Spleen (tissue), 11 donors: ENCODE data around the gene NLGN1. TPM values are rescaled to one million over a fixed set of nuclear protein-coding genes. Genes with fewer than 3 reads are reported as not detected.
"Not testable (repeated sequence)": the region's sequence is repeated elsewhere in the genome, so short reads cannot be mapped to it uniquely, and the experiment has no call there.

Source experiments
- DNase-seq: peaks from one replicate; pipeline ENCODE4 v3.0.0-alpha.2; 2020
- H3K27ac ChIP-seq, 8 donors: fragments of 200-600 bp; sonication (generic) in 7 of 8; 1 replicate in 4 of 8; 2 replicates in 4 of 8; pipeline versions ENCODE4 v1.5.0 to v1.8.0; 2016 to 2021; ENCODE audit warnings: inconsistent platforms in 4 of 8, mild to moderate bottlenecking in 4 of 8, moderate library complexity in 1 of 8
- H3K27me3 ChIP-seq, 7 donors: fragments of 200-600 bp; sonication (generic) in 6 of 7; replicated peaks in 1 of 7; 1 replicate in 4 of 7; 2 replicates in 3 of 7; pipeline versions ENCODE4 v1.5.0 to v1.8.0; 2016 to 2021; ENCODE audit warnings: inconsistent platforms in 3 of 7, mild to moderate bottlenecking in 1 of 7
- H3K36me3 ChIP-seq, 6 donors: fragments of 200-600 bp; sonication (generic) in 5 of 6; 1 replicate in 4 of 6; 2 replicates in 2 of 6; pipeline versions ENCODE4 v1.5.0 to v1.8.0; 2016 to 2021; ENCODE audit warnings: inconsistent platforms in 2 of 6
- H3K4me1 ChIP-seq, 6 donors: fragments of 200-600 bp; sonication (generic) in 5 of 6; 1 replicate in 3 of 6; 2 replicates in 3 of 6; pipeline versions ENCODE4 v1.5.0 to v1.8.0; 2016 to 2021; ENCODE audit warnings: inconsistent platforms in 3 of 6
- H3K4me3 ChIP-seq, 8 donors: fragments of 200-600 bp; sonication (generic) in 7 of 8; 1 replicate in 4 of 8; 2 replicates in 4 of 8; pipeline versions ENCODE4 v1.5.0 to v1.8.0; 2016 to 2021; ENCODE audit warnings: inconsistent platforms in 4 of 8, mild to moderate bottlenecking in 4 of 8, moderate library complexity in 2 of 8
- H3K9me3 ChIP-seq, 8 donors: fragments of 200-600 bp; sonication (generic) in 7 of 8; 1 replicate in 4 of 8; 2 replicates in 4 of 8; pipeline versions ENCODE4 v1.5.0 to v1.8.0; 2016 to 2021; ENCODE audit warnings: inconsistent platforms in 4 of 8
- POLR2A ChIP-seq, 3 donors: fragments of 450-650 bp; IDR thresholded peaks; one replicate each; pipeline ENCODE4 v1.5.1; 2017; ENCODE audit warnings: antibody characterized with exemption in 3 of 3, mild to moderate bottlenecking in 1 of 3
- POLR2AphosphoS5 ChIP-seq, 3 donors: sonication (generic); formaldehyde crosslinking; IDR thresholded peaks; one replicate each; pipeline ENCODE4 v1.5.1; 2017; ENCODE audit warnings: antibody characterized with exemption in 3 of 3
- WGBS, 5 donors: extraction: QIAGEN DNeasy Blood & Tissue Kit in 3 of 5; methylation state at CpG; one replicate each; pipeline versions ENCODE4 v1.1.5 to v1.1.7; 2013 to 2018; 5-methylcytosine and 5-hydroxymethylcytosine counted together
- intact Hi-C: fragments of 100-400 bp; cut with DNase I; formaldehyde crosslinking; loops from one replicate; pipeline ENCODE4 v1.15.0; 2023; ENCODE audit warnings: low total_unique reads
- polyA plus RNA-seq, 3 donors: library from polyadenylated mRNA; stranded (reverse); fragments of 200-250 nt; gene quantifications; one replicate each; pipeline ENCODE4 v1.2.1, GENCODE V29; 2013
- total RNA-seq, 7 donors: library from RNA; depleted of rRNA in 3 of 7; stranded (reverse); fragments of >200 nt in 3 of 7; fragmentation: NEBNext Ultra II Directional in 4 of 7; extraction: Animal tissue kit (Norgen Biotek cat#: 25700) in 4 of 7; gene quantifications; one replicate each; pipeline versions ENCODE4 v1.1.0 to v1.2.1, GENCODE V29; 2016 to 2021
- TF ChIP-seq, protein P1 (sequence below), 11 experiments: fragments of 200-600 bp in 7 of 11; fragments of 450-650 bp in 4 of 11; sonication (generic) in 4 of 11; IDR thresholded peaks in 8 of 11; conservative IDR thresholded peaks in 3 of 11; 1 replicate in 7 of 11; 2 replicates in 4 of 11; pipeline versions ENCODE4 v1.4.0 to v1.8.0; 2016 to 2021; ENCODE audit warnings: antibody characterized with exemption in 11 of 11, inconsistent platforms in 4 of 11, mild to moderate bottlenecking in 1 of 11
- donor health status: healthy with polysubstance abuse.
- donor health status: DM: no; HTN: no; CAD: no; lungs with moderate emphysema.
- donor health status: DM: no; HTN: no; CAD: no.
- donor health status: Bipolar disorder and iron deficiency.
- donor health status: healthy.
- donor health status: DM: no; HTN: no; CAD: no.
- donor health status: DM: yes; HTN: yes; CAD: no.

Gene NLGN1
- total and polyA plus RNA-seq, 10 donors = 0.03 to 0.13 (median 0.03) TPM; not detected in 7

DNA sequence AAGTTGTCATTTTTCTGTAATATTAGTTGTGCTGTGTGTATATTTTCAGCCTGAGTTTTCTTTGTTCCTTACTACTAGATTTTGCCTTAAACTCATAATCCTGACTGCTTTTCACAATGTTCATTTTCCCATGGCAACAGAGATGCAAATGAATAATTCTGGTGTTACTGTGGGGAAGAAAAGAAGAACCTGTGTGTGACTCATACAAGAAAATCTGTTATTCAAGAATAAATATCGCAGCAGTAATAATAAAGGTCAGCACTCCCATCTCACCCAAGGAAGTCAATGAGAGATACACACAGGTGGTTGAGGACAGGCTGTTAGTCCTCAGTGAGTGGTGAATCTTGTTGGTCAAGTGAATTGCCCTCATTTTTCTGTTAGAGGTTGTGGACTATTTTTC, 805.0 kb downstream of the NLGN1 start:
- intact Hi-C loops = no loop called here
- WGBS, 5 donors = 80 to 87% (median 84%) methylated on average over 1 of the region's 1 CpG
- no peaks in the 10 kb centered on the region for H3K27me3 ChIP-seq
- TF ChIP-seq POLR2A (IDR thresholded peaks at IDR 0.05) = no peak
- TF ChIP-seq, protein P1, sequence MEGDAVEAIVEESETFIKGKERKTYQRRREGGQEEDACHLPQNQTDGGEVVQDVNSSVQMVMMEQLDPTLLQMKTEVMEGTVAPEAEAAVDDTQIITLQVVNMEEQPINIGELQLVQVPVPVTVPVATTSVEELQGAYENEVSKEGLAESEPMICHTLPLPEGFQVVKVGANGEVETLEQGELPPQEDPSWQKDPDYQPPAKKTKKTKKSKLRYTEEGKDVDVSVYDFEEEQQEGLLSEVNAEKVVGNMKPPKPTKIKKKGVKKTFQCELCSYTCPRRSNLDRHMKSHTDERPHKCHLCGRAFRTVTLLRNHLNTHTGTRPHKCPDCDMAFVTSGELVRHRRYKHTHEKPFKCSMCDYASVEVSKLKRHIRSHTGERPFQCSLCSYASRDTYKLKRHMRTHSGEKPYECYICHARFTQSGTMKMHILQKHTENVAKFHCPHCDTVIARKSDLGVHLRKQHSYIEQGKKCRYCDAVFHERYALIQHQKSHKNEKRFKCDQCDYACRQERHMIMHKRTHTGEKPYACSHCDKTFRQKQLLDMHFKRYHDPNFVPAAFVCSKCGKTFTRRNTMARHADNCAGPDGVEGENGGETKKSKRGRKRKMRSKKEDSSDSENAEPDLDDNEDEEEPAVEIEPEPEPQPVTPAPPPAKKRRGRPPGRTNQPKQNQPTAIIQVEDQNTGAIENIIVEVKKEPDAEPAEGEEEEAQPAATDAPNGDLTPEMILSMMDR (IDR thresholded peaks at IDR 0.05 in 8 of 11, conservative IDR thresholded peaks at IDR 0.05 in 3 of 11) = no peak
- TF ChIP-seq POLR2AphosphoS5 (IDR thresholded peaks at IDR 0.05) = no peak
- no peaks in the 10 kb centered on the region for H3K9me3 ChIP-seq
- H3K4me3 ChIP-seq = no peak overlapping the region
- DNase-seq = no peak
- no peak overlapping the region for H3K27ac ChIP-seq
- no peaks in the 10 kb centered on the region for H3K36me3 ChIP-seq
- no peaks in the 10 kb centered on the region for H3K4me1 ChIP-seq

DNA sequence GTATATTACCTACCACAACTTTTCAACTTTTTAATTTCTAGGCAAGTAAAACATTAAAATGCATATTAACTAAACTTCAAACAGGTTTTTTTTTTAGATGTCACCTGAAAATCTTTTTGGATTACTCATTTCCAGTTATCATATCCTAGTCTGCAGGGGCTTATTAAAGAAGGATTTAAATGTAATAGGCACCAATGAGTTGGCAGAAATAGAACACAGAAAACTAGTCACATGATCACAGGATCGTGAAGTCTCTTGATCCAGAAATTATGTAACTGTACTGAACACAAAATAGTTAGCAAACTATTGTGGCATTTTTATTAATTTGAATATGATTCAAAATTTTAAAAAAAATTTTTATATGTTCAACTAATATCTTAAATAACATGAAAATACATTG, 807.2 kb downstream of the NLGN1 start:
- H3K36me3 ChIP-seq = no peaks in the 10 kb centered on the region
- no peaks in the 10 kb centered on the region for H3K27me3 ChIP-seq
- no peaks in the 10 kb centered on the region for H3K4me1 ChIP-seq
- H3K4me3 ChIP-seq = no peak overlapping the region
- intact Hi-C loops = no loop called here
- no peak overlapping the region for H3K27ac ChIP-seq
- no peak for DNase-seq
- no peaks in the 10 kb centered on the region for H3K9me3 ChIP-seq
- 46 to 58% (median 56%) methylated on average over 1 of the region's 1 CpG for WGBS, 5 donors
- TF ChIP-seq POLR2AphosphoS5 (IDR thresholded peaks at IDR 0.05) = no peak
- TF ChIP-seq, protein P1 (IDR thresholded peaks at IDR 0.05 in 8 of 11, conservative IDR thresholded peaks at IDR 0.05 in 3 of 11) = no peak
- TF ChIP-seq POLR2A (IDR thresholded peaks at IDR 0.05) = no peak

DNA sequence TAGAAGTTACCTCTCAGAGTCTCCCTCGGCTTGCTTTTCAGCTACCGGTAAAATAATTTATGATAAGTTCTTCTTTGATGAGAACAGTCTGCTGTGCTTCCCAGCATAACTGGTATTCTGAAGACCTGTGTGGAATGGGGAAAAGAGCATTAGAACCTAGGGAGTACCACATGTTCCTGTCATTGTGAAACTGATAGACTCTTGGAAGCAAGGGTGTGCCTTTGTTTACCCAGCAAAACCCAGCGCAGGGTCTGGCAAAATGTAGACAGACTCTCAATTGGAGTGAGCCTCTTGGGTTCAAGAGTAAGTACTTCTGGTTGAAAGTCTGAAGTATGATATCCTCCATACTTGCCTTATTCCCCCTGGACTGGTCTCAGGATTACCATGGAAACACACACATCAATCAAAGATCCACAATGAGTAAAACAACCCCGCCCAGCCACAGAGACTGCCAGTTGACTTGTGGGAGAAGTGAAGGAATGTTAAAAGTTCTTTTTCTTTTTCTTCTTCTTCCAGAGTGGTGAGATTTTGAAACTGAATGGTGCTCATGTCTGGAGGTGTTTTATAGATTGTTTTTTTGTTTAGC, 809.2 kb downstream of the NLGN1 start:
- Histone ChIP-seq H3K27ac (no peak overlapping the region), H3K4me1 (no peaks in the 10 kb centered on the region), H3K4me3 (no peak overlapping the region), H3K36me3 (no peaks in the 10 kb centered on the region), H3K27me3 (no peaks in the 10 kb centered on the region), H3K9me3 (no peaks in the 10 kb centered on the region)
- DNase-seq = no peak
- WGBS, 5 donors = 81 to 98% (median 90%) methylated on average over 4 of the region's 4 CpGs
- intact Hi-C loops = no loop called here
- TF ChIP-seq POLR2A (IDR thresholded peaks at IDR 0.05) (no peak), POLR2AphosphoS5 (IDR thresholded peaks at IDR 0.05) (no peak)
- TF ChIP-seq, protein P1 (IDR thresholded peaks at IDR 0.05 in 8 of 11, conservative IDR thresholded peaks at IDR 0.05 in 3 of 11) = no peak

DNA sequence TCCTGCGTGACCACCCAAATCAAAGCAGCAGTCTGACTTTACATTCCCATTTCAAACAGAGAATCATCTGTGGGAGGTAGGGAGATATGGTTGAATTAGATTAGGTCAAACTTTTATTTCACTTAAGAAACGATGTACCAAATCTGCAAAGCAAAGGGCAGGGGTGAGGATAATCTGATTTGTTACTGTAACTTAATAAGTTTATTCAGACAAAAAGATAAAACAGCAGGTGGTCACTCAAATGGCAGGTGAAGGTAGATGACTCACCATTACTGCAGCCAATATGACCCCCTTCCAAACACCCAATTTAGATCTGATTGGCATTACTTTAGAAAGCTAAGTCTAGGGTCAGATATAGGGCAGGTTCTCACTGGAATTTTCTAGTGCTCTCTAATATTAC, 810.6 kb downstream of the NLGN1 start:
- Histone ChIP-seq H3K27ac (no peak overlapping the region), H3K27me3 (no peaks in the 10 kb centered on the region), H3K36me3 (no peaks in the 10 kb centered on the region), H3K4me1 (no peaks in the 10 kb centered on the region), H3K9me3 (peaks cover 0 to 4% (median 0%) of the 10 kb centered on the region in 8 donors), H3K4me3 (no peak overlapping the region)
- DNase-seq = no peak
- intact Hi-C loops = no loop called here
- TF ChIP-seq POLR2AphosphoS5 (IDR thresholded peaks at IDR 0.05) (no peak), POLR2A (IDR thresholded peaks at IDR 0.05) (no peak)
- TF ChIP-seq, protein P1 (IDR thresholded peaks at IDR 0.05 in 8 of 11, conservative IDR thresholded peaks at IDR 0.05 in 3 of 11) = no peak
- WGBS, 5 donors = 84 to 90% (median 86%) methylated on average over 2 of the region's 2 CpGs

DNA sequence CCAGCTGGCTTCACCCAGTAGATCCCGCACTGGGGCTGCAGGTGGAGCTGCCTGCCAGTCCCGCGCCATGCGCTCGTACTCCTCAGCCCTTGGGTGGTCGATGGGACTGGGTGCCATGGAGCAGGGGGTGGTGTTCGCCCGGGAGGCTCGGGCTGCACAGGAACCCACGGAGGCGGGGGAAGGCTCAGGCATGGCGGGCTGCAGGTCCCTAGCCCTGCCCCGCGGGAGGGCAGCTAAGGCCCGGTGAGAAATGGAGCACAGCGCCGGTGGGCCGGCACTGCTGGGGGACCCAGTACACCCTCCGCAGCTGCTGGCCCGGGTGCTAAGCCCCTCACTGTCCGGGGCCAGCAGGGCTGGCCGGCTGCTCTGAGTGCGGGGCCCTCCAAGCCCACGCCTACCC, 814.4 kb downstream of the NLGN1 start:
- H3K36me3 ChIP-seq, DNase-seq, H3K27ac ChIP-seq, H3K4me3 ChIP-seq, H3K4me1 ChIP-seq, H3K27me3 ChIP-seq, intact Hi-C loops, H3K9me3 ChIP-seq: not testable (repeated sequence)
- WGBS, 5 donors = 93 to 97% (median 94%) methylated on average over 5 to 24 of the region's 24 CpGs; no CpG with 5 or more reads in 1 of the 5 donors
